ENCODE results near the gene ADAMTSL3. TPM values are rescaled to one million over a fixed set of nuclear protein-coding genes. Genes with fewer than 3 reads are reported as not detected.
A peak's percentile ranks its signal among the peaks of the same experiment; 100 is the strongest.
"Not testable (repeated sequence)": the region's sequence is repeated elsewhere in the genome, so short reads cannot be mapped to it uniquely, and the experiment has no call there.

Gene ADAMTSL3
- total and polyA plus RNA-seq, 11 donors, result 1.3 to 13.2 (median 7.3) TPM

DNA sequence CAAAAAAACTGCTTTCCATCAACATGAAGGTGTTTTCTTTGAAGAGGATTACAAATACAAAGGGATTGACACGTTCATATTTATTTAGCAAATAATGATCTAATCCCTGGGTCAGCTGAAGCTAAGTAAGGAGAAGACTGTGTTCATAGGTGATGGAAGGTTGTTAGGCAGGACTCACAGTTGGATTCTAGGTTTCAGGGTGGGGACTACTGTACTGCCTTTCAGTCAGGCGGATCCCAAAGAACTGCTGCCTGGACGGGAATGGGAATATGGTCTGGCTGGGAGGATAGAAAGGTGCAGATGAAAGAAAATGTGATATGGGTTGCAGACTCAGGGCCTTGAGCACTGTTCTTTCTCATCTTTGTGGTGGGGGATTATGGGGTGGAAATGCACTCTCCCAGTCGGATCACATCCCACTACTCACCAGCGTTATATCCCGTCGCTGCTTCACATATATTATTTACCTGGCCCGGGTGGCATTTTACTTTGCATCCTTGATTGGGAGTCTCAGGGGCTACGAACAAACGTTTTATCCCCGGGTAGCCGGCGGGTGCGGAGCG lies 425.5 kb downstream of the ADAMTSL3 start:
- DNase-seq; H3K9me3 ChIP-seq; ATAC-seq; H3K36me3 ChIP-seq; H3K27ac ChIP-seq; intact Hi-C loops (cut with DNase I): not testable (repeated sequence)
- H3K4me3 ChIP-seq, result peak overlapping the region in 9 of 12 donors; percentile 34 to 56 (median 46)
- H3K27me3 ChIP-seq, result peaks cover 5 to 48% (median 25%) of the 10 kb centered on the region in 9 donors
- H3K4me1 ChIP-seq, result peaks cover 0 to 13% (median 0%) of the 10 kb centered on the region in 12 donors
- 14 to 18% (median 17%) methylated on average over 14 to 15 of the region's 15 CpGs for WGBS, 4 donors

DNA sequence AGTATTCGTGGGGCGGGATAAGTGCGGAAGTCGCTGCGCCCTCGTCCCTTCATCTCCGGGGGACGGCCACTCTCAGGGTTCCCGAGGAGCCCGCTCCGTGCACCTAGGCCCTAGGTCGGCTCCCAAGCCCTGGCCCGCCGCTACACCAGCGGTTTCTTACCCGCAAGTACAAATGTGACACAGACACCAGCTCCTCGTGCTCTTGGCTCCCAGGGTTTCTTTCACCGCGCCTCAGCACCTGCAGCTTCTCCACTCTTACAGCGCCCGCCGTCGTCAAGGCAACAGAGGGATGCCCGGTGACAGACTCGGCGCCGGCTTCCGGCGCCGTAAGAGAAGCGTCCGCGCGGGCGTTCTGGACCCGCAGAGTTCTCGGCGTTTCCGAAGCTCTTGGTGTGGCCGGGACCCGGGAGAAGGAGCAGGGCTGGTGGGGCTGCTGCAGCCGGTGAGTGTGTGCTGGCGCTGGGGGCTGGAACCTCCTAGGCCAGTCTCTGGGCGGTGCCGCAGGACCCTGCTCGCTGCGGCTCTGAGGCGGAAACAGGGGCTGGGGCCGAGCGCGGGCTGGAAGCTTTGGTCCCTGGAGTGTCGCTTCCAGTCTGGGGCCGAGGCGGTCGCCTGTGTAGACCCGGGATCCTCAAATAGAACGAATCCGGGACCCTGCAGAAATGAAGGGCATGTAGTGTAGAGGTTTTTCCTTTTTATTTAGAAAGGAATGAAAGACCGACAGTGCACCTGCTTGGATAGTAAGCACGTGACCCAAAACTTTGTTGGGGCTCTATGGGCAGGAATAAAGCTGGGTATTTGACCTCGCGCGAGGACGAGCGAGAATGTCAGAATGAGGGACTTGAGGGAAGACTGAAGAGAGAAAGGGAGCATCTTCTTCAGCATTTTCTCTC lies 426.2 kb downstream of the ADAMTSL3 start:
- Histone ChIP-seq H3K4me1 (peaks cover 0 to 13% (median 0%) of the 10 kb centered on the region in 12 donors), H3K9me3 (peaks cover 0 to 9% (median 0%) of the 10 kb centered on the region in 12 donors), H3K27me3 (peaks cover 5 to 48% (median 25%) of the 10 kb centered on the region in 9 donors), H3K27ac (no peak overlapping the region), H3K36me3 (no peaks in the 10 kb centered on the region), H3K4me3 (peak overlapping the region; percentile 22 to 56 (median 46))
- DNase-seq (peak in 4 of 5 donors; percentile 18 to 65 (median 29)), ATAC-seq (peak in 3 of 4 donors; percentile 57 to 65 (median 59))
- intact Hi-C loops (cut with DNase I), result no loop called here
- TF ChIP-seq POLR2A (IDR thresholded peaks at IDR 0.05), result no peak
- TF ChIP-seq CTCF (IDR thresholded peaks at IDR 0.05), result no peak
- WGBS, 4 donors, result 2% methylated on average over 58 to 65 of the region's 65 CpGs

DNA sequence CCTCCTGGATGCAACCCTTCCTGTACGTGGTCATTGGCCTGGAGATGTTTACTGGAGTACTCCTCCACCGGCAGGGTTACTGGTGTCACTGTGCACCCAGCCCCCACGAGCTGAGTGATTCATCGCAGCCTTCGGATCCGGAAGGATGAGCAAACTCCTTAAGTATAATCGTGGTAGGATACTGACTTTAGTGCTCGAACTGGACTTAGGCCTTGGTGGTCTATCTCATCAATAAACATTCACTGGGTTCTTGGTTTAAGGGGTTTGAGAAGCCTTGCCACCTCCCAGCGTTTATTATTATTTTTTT lies 426.8 kb downstream of the ADAMTSL3 start:
- H3K27ac ChIP-seq; intact Hi-C loops (cut with DNase I); DNase-seq; ATAC-seq; H3K9me3 ChIP-seq; H3K36me3 ChIP-seq: not testable (repeated sequence)
- peak overlapping the region in 3 of 12 donors; percentile 45 to 52 (median 46) for H3K4me3 ChIP-seq
- H3K27me3 ChIP-seq, result peaks cover 5 to 48% (median 25%) of the 10 kb centered on the region in 9 donors
- H3K4me1 ChIP-seq, result peaks cover 0 to 13% (median 0%) of the 10 kb centered on the region in 12 donors
- 31 to 41% (median 33%) methylated on average over 9 of the region's 9 CpGs for WGBS, 4 donors

DNA sequence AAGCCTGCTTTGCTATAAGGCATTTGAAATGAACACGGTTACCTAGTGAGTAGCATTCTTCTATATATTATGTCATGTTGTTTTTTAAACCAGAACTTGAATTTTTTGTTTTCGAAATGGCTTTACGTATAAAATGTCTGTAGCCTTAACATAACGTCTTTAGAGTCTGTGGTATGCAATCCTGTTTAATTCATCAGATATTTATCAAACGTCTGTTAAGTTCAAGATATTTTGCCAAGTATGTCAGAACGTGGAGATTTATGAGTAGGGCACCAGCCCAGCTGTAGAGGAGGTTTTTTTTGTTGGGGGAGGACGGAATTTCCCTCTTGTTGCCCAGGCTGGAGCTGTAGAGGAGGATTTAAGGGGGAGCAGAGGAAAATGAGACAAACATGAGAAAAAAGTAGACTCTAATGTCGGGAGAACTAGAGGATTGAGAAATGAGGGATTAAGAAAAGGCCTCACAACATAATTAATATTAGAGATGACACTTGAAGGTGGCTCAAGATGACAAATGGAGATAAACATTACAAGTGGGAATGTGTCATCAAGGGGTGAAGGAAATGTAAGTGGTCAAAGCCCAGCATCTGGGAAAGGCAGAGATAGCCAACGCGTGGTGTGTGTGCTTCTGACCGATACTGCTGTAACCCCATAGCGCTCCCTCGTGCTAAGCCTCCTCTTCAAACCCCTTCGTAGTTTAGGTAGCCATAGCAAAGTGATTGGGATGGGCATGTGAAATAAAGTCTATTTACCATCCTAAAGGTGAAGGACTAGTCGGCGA lies 427.7 kb downstream of the ADAMTSL3 start:
- Histone ChIP-seq H3K9me3 (peaks cover 0 to 9% (median 0%) of the 10 kb centered on the region in 12 donors), H3K27ac (no peak overlapping the region), H3K27me3 (peaks cover 5 to 48% (median 25%) of the 10 kb centered on the region in 9 donors), H3K4me1 (peaks cover 0 to 13% (median 0%) of the 10 kb centered on the region in 12 donors), H3K4me3 (no peak overlapping the region), H3K36me3 (no peaks in the 10 kb centered on the region)
- DNase-seq (no peak), ATAC-seq (no peak)
- TF ChIP-seq CTCF (IDR thresholded peaks at IDR 0.05) (no peak), POLR2A (IDR thresholded peaks at IDR 0.05) (no peak)
- intact Hi-C loops (cut with DNase I), result no loop called here
- 87 to 90% (median 89%) methylated on average over 16 of the region's 16 CpGs for WGBS, 4 donors

All from heart left ventricle (tissue), 16 donors.